Measurements from ENCODE around the gene ARPC5. TPM values are rescaled to one million over a fixed set of nuclear protein-coding genes. Genes with fewer than 3 reads are reported as not detected.

Gene ARPC5
- total RNA-seq, 4 donors from 2014 or later = 59.7 to 202 (median 102) TPM

DNA sequence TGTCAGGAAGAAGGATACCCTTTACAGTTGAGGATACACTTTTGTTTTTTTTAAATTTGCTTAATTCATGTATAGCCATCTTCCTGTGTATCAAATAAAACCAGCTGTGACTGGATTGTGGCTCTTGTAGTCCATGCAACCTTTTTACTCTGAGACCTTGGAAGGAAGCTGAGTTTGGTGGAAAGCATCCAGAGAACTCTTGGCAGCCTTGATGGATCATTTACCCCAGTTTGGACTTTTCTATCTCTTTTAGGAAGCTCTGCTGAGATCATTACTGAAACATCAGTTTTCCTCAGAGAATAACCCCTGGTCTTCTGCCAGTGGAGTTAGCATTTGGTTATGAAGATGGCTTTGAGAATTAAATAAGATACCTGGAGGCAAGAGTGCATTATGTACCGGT, 38.8 kb upstream of the ARPC5 start:
- TF ChIP-seq, protein P1, sequence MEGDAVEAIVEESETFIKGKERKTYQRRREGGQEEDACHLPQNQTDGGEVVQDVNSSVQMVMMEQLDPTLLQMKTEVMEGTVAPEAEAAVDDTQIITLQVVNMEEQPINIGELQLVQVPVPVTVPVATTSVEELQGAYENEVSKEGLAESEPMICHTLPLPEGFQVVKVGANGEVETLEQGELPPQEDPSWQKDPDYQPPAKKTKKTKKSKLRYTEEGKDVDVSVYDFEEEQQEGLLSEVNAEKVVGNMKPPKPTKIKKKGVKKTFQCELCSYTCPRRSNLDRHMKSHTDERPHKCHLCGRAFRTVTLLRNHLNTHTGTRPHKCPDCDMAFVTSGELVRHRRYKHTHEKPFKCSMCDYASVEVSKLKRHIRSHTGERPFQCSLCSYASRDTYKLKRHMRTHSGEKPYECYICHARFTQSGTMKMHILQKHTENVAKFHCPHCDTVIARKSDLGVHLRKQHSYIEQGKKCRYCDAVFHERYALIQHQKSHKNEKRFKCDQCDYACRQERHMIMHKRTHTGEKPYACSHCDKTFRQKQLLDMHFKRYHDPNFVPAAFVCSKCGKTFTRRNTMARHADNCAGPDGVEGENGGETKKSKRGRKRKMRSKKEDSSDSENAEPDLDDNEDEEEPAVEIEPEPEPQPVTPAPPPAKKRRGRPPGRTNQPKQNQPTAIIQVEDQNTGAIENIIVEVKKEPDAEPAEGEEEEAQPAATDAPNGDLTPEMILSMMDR (IDR thresholded peaks at IDR 0.05; ENCODE audit: low read depth) = no peak

DNA sequence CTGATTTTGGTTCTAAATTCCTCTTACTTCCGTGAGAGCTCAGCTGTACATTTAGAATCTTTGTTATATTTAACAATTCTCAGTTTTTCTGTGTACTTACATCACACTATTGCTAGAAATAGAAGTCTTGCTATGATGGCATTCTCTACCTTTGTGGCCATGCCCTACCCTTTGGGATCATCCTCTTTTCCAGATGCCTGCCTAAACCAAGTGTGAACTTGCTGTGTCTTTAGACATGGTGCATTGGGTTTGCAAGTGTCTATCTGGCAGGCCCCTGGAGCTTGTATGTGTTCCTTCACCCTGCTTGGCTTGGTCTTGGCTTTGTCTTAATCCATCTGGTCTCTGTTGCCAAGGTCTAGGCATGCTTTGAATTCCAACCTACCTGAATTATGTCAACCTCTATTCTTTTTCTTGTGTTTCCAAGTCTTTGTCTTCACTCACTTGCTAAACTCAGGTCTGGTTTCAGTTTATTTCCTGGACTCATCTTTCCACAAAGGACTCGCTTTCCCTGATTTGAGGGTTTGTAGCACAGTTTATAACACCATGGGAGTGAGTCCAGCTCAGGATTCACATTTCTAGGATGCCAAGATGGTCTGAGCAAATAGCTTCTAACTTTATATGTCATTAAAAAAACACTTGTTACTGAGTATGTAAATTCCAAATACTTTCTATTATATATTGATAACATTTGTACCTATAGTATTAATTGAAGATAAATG, 38.2 kb upstream of the ARPC5 start:
- TF ChIP-seq, protein P1 (IDR thresholded peaks at IDR 0.05; ENCODE audit: low read depth) = no peak

DNA sequence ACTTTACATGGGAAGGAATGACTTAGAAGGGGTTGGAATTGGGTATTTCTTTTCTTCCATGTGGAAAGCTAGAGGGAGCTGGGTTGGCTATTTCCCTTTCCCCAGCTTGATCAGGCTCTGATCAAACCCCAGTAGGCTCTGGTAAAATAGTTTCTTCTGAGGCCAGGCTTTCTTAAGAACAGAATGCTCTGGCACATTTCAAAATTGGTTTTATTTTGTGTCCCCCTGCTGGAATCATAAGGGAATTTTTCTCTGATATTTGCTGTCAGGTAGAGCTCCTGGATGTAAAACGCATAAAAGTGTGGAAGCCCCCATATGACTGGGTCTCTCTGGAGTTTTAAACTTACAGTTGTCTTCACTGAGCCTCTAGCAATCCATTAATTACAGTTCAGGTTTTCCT, 34.6 kb upstream of the ARPC5 start:
- TF ChIP-seq, protein P1 (IDR thresholded peaks at IDR 0.05; ENCODE audit: low read depth) = no peak

DNA sequence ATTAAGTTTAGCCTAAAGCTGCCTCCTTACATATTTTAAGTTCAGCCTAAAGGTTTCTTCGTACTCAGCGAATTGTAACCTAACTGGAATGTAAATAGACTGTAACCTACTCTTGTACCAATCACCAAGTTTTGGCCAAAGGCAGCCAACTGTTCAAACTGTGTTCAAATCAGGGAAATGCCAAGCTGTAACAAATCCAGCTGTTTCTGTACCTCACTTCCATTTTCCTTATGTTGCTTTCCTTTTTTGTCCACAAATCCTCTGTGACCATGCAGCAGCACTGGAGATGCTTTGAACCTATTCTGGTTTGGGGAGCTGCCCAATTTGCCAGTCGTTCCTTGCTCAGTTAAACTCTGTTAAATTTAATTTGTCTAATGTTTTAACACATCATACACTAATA, 20.8 kb upstream of the ARPC5 start:
- TF ChIP-seq, protein P1 (IDR thresholded peaks at IDR 0.05; ENCODE audit: low read depth) = no peak

DNA sequence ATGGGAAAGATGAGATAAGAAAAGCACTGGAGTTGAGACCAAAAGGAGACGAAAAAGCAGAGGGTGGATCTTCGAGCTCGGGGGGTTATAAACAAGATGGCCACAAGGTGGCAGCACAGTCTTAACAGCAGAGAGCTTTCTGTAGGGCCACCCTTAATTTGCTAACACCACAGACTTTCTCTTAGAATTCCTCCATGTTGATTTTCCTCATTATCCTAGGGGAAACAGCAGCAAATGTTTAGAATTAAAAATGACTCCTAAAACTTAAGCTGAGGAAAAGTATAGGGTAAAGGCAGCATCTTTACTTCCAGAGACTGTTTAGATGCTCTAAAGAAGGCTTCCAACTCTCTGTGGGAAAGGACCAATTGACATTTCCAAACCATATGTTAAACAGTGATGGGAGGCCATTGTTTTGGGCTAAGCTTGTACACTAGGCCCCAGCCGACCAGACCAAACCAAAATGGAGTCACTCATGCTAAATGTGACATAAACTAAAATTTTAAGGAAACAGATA, 20.0 kb upstream of the ARPC5 start:
- TF ChIP-seq, protein P1 (IDR thresholded peaks at IDR 0.05; ENCODE audit: low read depth) = no peak

DNA sequence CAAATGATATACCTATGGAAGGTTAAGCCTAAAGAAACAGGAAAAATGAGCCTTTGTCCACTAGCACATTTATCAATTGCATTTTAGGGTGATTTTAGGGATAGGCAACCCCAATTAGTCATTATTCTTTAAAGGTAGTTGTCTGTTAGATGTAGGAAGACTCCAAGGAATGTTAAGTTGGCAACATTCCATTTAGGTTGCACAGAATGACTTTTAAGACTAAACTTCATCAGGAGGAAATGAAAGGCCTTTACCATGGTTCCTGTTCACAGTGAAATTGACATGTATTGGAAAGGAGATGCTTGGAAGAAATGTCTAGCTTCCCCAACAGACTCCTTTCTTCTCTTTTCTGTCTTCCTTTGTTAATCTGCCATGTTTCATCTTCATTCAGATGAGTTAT, 19.1 kb upstream of the ARPC5 start:
- TF ChIP-seq, protein P1 (IDR thresholded peaks at IDR 0.05; ENCODE audit: low read depth) = no peak

DNA sequence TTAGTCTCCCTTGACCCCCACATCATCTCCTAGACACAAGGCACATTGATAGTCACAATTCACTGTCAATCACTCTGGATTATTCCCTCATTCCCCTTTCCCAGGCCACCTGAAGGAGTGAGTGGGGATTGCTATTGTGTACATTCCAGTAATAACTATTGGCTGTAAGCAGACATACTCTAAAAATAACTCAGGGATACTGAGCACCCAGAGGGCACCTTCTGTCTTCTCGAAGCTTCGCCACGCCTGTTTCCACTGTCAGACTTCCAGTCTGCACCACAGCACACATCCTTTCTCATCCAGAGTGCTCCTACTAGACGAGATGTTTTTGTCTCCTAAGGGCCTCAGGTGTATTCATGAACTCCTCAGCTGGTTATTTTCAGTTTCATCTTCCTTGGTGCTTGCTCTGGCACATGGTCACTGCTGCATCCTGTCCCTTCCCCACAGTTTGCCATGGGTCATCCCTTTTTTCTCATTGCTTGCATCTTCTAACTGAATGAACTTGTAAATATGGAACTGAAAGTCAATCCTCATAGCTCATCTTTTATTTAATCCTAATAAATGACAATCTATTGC, 18.4 kb upstream of the ARPC5 start:
- TF ChIP-seq, protein P1 (IDR thresholded peaks at IDR 0.05; ENCODE audit: low read depth) = no peak

All from subcutaneous adipose tissue (tissue), 4 donors.